HepG2 (cell line): ENCODE data around the gene VWA1. TPM values are rescaled to one million over a fixed set of nuclear protein-coding genes. Genes with fewer than 3 reads are reported as not detected.
"Not testable (repeated sequence)": the region's sequence is repeated elsewhere in the genome, so short reads cannot be mapped to it uniquely, and the experiment has no call there.

Experiments used
- ATAC-seq: fragments of 200-7000 bp; cut with Tn5 transposase; 3 replicates; pipeline ENCODE4 v1.9.1; 2020; ENCODE audit warnings: mild to moderate bottlenecking, moderate library complexity
- BruUV-seq: library from RNA; stranded (reverse); fragments of 400-500 nt; replicated peaks from 2 replicates; lab custom pipeline; 2021; lab: Mats Ljungman, UMichigan
- CTCF ChIA-PET: fragments of 300-600 bp; formaldehyde crosslinking; extraction: SDS; loops from one replicate; lab custom pipeline; 2021; ENCODE audit warnings: low total read pairs, inconsistent platforms, low intra/inter-chr PET ratio; lab: Yijun Ruan, JAX
- POLR2A ChIA-PET: fragments of 350-600 bp; sonication (Branson Sonifier 250); formaldehyde crosslinking; loops from one replicate; lab custom pipeline; 2020; ENCODE audit warnings: antibody characterized with exemption, inconsistent platforms; lab: Yijun Ruan, JAX
- DNase-seq: peaks from one replicate; pipeline ENCODE4 v3.0.0-alpha.2; 2015; ENCODE audit warnings: low spot score
- FAIRE-seq: peaks from 3 replicates; lab custom pipeline; 2011; peaks lifted over from hg19 to GRCh38; lab: Jason Lieb, UNC
- H2AFZ ChIP-seq: one replicate; pipeline ENCODE4 v1.6.1; 2011; ENCODE audit warnings: low read length, inconsistent platforms
- H3K27ac ChIP-seq: fragments of 300-600 bp; 3 replicates; pipeline ENCODE4 v1.8.0; 2011; ENCODE audit warnings: mixed run types, mild to moderate bottlenecking, mixed read lengths, low read length, inconsistent platforms; ENCODE audit not compliant: insufficient read depth; ENCODE audit errors: extremely low read length
- H3K27me3 ChIP-seq, 2 experiments: fragments of 200-600 bp in 1 of 2; 2 replicates in 1 of 2; 3 replicates in 1 of 2; pipeline versions ENCODE4 v1.6.0 to v1.8.0; 2011; ENCODE audit warnings: low read length in 2 of 2, mild to moderate bottlenecking in 2 of 2, moderate library complexity in 2 of 2, inconsistent platforms in 1 of 2; ENCODE audit not compliant: insufficient read depth in 2 of 2, control insufficient read depth in 1 of 2
- H3K36me3 ChIP-seq, 2 experiments: fragments of 200-600 bp in 1 of 2; replicated peaks in 1 of 2; 2 replicates in 1 of 2; 3 replicates in 1 of 2; pipeline versions ENCODE4 v1.5.1 to v1.8.0; 2011; ENCODE audit warnings: low read length in 2 of 2, inconsistent platforms in 1 of 2; ENCODE audit not compliant: insufficient read depth in 2 of 2, control insufficient read depth in 1 of 2
- H3K4me1 ChIP-seq: 2 replicates; pipeline ENCODE4 v1.5.1; 2012; ENCODE audit warnings: low read length, inconsistent platforms; ENCODE audit not compliant: insufficient read depth
- H3K4me2 ChIP-seq: 2 replicates; pipeline ENCODE4 v1.6.0; 2011; ENCODE audit warnings: low read depth, low read length, inconsistent platforms
- H3K4me3 ChIP-seq, 3 experiments: fragments of 200-600 bp in 1 of 3; sonication (generic), shearing (Covaris generic) in 1 of 3; replicated peaks in 1 of 3; 2 replicates each; pipeline ENCODE4 v1.5.1; 2011 to 2016; ENCODE audit warnings: low read length in 3 of 3, inconsistent platforms in 2 of 3, low read depth in 2 of 3, mild to moderate bottlenecking in 2 of 3, control low read depth in 1 of 3, mixed read lengths in 1 of 3; ENCODE audit not compliant: insufficient read depth in 1 of 3
- H3K79me2 ChIP-seq: one replicate; pipeline ENCODE4 v1.6.1; 2011; ENCODE audit warnings: low read length, inconsistent platforms; ENCODE audit not compliant: insufficient read depth
- H3K9ac ChIP-seq: 2 replicates; pipeline ENCODE4 v1.6.0; 2011; ENCODE audit warnings: mild to moderate bottlenecking, low read depth, low read length, inconsistent platforms; ENCODE audit not compliant: insufficient read depth
- H3K9me3 ChIP-seq: 2 replicates; pipeline ENCODE4 v1.5.1; 2012; ENCODE audit warnings: mild to moderate bottlenecking, low read length
- H4K20me1 ChIP-seq: 2 replicates; pipeline ENCODE4 v1.6.0; 2011; ENCODE audit warnings: inconsistent platforms, mild to moderate bottlenecking, low read length, moderate library complexity; ENCODE audit not compliant: insufficient read depth
- NR3C1 ChIP-seq: sonication (generic); formaldehyde crosslinking; IDR thresholded peaks from 2 replicates; pipeline ENCODE4 v1.4.0; 2020; ENCODE audit warnings: missing genetic modification reagents
- RBAK ChIP-seq: sonication (generic); formaldehyde crosslinking; IDR thresholded peaks from 2 replicates; pipeline ENCODE4 v1.5.1; 2020; ENCODE audit warnings: mild to moderate bottlenecking, missing genetic modification reagents
- ZFP91 ChIP-seq: sonication (generic); formaldehyde crosslinking; IDR thresholded peaks from 2 replicates; pipeline ENCODE4 v1.9.0; 2022; ENCODE audit warnings: missing genetic modification reagents, mild to moderate bottlenecking, borderline replicate concordance
- ZMYM3 ChIP-seq: sonication (generic); formaldehyde crosslinking; IDR thresholded peaks from 2 replicates; pipeline ENCODE4 v1.5.1; 2020; ENCODE audit warnings: mild to moderate bottlenecking, missing genetic modification reagents
- ZNF12 ChIP-seq: sonication (generic); formaldehyde crosslinking; IDR thresholded peaks from 2 replicates; pipeline ENCODE4 v1.5.0; 2020; ENCODE audit warnings: missing genetic modification reagents
- WGBS: methylation state at CpG from one replicate; pipeline ENCODE4 v1.1.6; 2017; ENCODE audit warnings: low lambda C conversion rate; 5-methylcytosine and 5-hydroxymethylcytosine counted together
- in situ Hi-C: cut with HindIII; loops from 2 replicates; pipeline ENCODE4 v1.10.0; 2017; ENCODE audit warnings: low pct_unique_long_range_greater_than_20kb; ENCODE audit not compliant: extremely low pct_ligation_motif_present
- intact Hi-C: fragments of 100-400 bp; cut with micrococcal nuclease; formaldehyde crosslinking; loops from one replicate; pipeline ENCODE4 v1.10.0; 2022; ENCODE audit not compliant: unreplicated experiment
- polyA plus RNA-seq, 8 experiments: library from polyadenylated mRNA; depleted of rRNA in 3 of 8; stranded (reverse) in 7 of 8; unstranded in 1 of 8; fragments of >200 nt; fragmentation: Illumina TruSeq in 4 of 8; extraction: Trizol in 4 of 8; gene quantifications; 2 replicates each; pipeline versions ENCODE4 v1.2.1 to v1.2.3, GENCODE V29; 2011 to 2016; ENCODE audit warnings: low read depth in 4 of 8, missing spikeins in 1 of 8, mixed read lengths in 1 of 8; ENCODE audit not compliant: insufficient read depth in 1 of 8
- total RNA-seq, 5 experiments: library from RNA; depleted of rRNA; stranded (reverse); fragments of >200 nt; fragmentation: Illumina TruSeq; extraction: Trizol; gene quantifications; 2 replicates each; pipeline ENCODE4 v1.2.3, GENCODE V29; 2016; ENCODE audit warnings: low read depth in 1 of 5

VWA1 gene
- total and polyA plus RNA-seq, 2 of the 13 experiments (the other 11 are each of a cell fraction or from before 2014, with no cell fraction given): 40.9 to 57.5 TPM

- FAIRE-seq (no peak), ATAC-seq (no peak), DNase-seq (no peak)
- CTCF ChIA-PET: no interaction called here
- no TSS peak for BruUV-seq
- POLR2A ChIA-PET: interaction anchor here (1.1 to 1.3 kb wide), 3 partner anchors 25 to 34 kb away, joined by 3 read pairs; no protein-coding TSS in a partner anchor
- Histone ChIP-seq H3K4me1 (peaks cover 37% of the 10 kb centered on the region), H3K27me3 (peaks cover 6 to 15% of the 10 kb centered on the region in 2 experiments; a peak in 4 of 5 replicates), H2AFZ (no peak overlapping the region), H3K4me3 (no peak overlapping the region), H3K36me3 (no peaks in the 10 kb centered on the region), H3K4me2 (peak overlapping the region; percentile 77; the same call in 1 of the 2 replicates), H4K20me1 (no peaks in the 10 kb centered on the region), H3K27ac (no peak overlapping the region), H3K79me2 (no peaks in the 10 kb centered on the region), H3K9ac (no peak overlapping the region), H3K9me3 (no peaks in the 10 kb centered on the region)
- intact Hi-C loops: no loop called here
- in situ Hi-C loops: no loop called here
- TF ChIP-seq NR3C1 (CRISPR knock-in tag) (no peak), ZNF12 (peak; percentile 99), RBAK (peak; percentile 76), ZFP91 (no peak), ZMYM3 (CRISPR knock-in tag) (0 out of 2 replicates have a peak, but pooled peaks have one; percentile 23)
- 80% methylated on average over 3 of the region's 7 CpGs for WGBS
Observed at GRCh38 chr1:1463312-1463711, 27.8 kb downstream of the VWA1 start.

GRCh38 chr1:1468196-1468985 lies 32.9 kb downstream of the VWA1 start:
- H4K20me1 ChIP-seq, FAIRE-seq, H3K36me3 ChIP-seq, CTCF ChIA-PET, ATAC-seq, H3K79me2 ChIP-seq, H3K4me3 ChIP-seq, H3K4me2 ChIP-seq, DNase-seq, in situ Hi-C loops, H3K9ac ChIP-seq, intact Hi-C loops, H3K27ac ChIP-seq, POLR2A ChIA-PET, H3K9me3 ChIP-seq, BruUV-seq, H3K27me3 ChIP-seq, H2AFZ ChIP-seq: not testable (repeated sequence)
- 67% methylated on average over 21 of the region's 44 CpGs for WGBS
- peaks cover 22% of the 10 kb centered on the region for H3K4me1 ChIP-seq
